ENCODE results near the gene PKDCC.

GRCh38 chr2:42050010-42050702 is 2.3 kb downstream of the PKDCC start:
- TF ChIP-seq, protein P1, sequence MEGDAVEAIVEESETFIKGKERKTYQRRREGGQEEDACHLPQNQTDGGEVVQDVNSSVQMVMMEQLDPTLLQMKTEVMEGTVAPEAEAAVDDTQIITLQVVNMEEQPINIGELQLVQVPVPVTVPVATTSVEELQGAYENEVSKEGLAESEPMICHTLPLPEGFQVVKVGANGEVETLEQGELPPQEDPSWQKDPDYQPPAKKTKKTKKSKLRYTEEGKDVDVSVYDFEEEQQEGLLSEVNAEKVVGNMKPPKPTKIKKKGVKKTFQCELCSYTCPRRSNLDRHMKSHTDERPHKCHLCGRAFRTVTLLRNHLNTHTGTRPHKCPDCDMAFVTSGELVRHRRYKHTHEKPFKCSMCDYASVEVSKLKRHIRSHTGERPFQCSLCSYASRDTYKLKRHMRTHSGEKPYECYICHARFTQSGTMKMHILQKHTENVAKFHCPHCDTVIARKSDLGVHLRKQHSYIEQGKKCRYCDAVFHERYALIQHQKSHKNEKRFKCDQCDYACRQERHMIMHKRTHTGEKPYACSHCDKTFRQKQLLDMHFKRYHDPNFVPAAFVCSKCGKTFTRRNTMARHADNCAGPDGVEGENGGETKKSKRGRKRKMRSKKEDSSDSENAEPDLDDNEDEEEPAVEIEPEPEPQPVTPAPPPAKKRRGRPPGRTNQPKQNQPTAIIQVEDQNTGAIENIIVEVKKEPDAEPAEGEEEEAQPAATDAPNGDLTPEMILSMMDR (IDR thresholded peaks at IDR 0.05), result no peak
- no peak for TF ChIP-seq POLR2A (IDR thresholded peaks at IDR 0.05)

All from ovary (tissue), 3 donors.